SK-N-SH treated with all-trans-retinoic acid at 6 μM for 48 hours (cell line): ENCODE results near the gene FXYD2.

Experiments
- ATAC-seq: fragments of 200-7000 bp; cut with Tn5 transposase; 3 replicates; pipeline ENCODE4 v1.9.1; 2020; ENCODE audit warnings: mild to moderate bottlenecking, moderate library complexity
- CREB5 ChIP-seq: fragments of 250-450 bp; sonication (Bioruptor Pico); IDR thresholded peaks from 2 replicates; pipeline ENCODE4 v1.5.1; 2020; ENCODE audit warnings: low read depth, mild to moderate bottlenecking, moderate library complexity
- CSDC2 ChIP-seq: fragments of 250-450 bp; sonication (Bioruptor Pico); IDR thresholded peaks from 2 replicates; pipeline ENCODE4 v1.5.0; 2020; ENCODE audit warnings: mild to moderate bottlenecking, moderate library complexity
- ESRRG ChIP-seq: fragments of 250-450 bp; sonication (Bioruptor Pico); IDR thresholded peaks from 2 replicates; pipeline ENCODE4 v1.6.1; 2021; ENCODE audit warnings: mild to moderate bottlenecking
- GLIS3 ChIP-seq: fragments of 250-450 bp; sonication (Bioruptor Pico); IDR thresholded peaks from 2 replicates; pipeline ENCODE4 v1.5.0; 2020; ENCODE audit warnings: mild to moderate bottlenecking, moderate library complexity
- ISL1 ChIP-seq: fragments of 250-450 bp; sonication (Bioruptor Pico); IDR thresholded peaks from 2 replicates; pipeline ENCODE4 v2.1.2; 2022; ENCODE audit warnings: mild to moderate bottlenecking, moderate library complexity
- OSR1 ChIP-seq: fragments of 250-450 bp; sonication (Bioruptor Pico); IDR thresholded peaks from 2 replicates; pipeline ENCODE4 v1.8.0; 2022; ENCODE audit warnings: moderate library complexity, mild to moderate bottlenecking, inconsistent platforms
- POU6F1 ChIP-seq: fragments of 250-450 bp; sonication (Bioruptor Pico); IDR thresholded peaks from 2 replicates; pipeline ENCODE4 v1.8.0; 2021; ENCODE audit warnings: low read depth, mild to moderate bottlenecking, moderate library complexity, borderline replicate concordance
- PPARA ChIP-seq: fragments of 250-450 bp; sonication (Bioruptor Pico); IDR thresholded peaks from 2 replicates; pipeline ENCODE4 v1.5.0; 2020; ENCODE audit warnings: mild to moderate bottlenecking, borderline replicate concordance
- RARB ChIP-seq: fragments of 250-450 bp; sonication (Bioruptor Pico); IDR thresholded peaks from 2 replicates; pipeline ENCODE4 v1.8.0; 2021; ENCODE audit warnings: mild to moderate bottlenecking, moderate library complexity
- SNAI2 ChIP-seq: fragments of 250-450 bp; sonication (Bioruptor Pico); IDR thresholded peaks from 2 replicates; pipeline ENCODE4 v1.5.0; 2020; ENCODE audit warnings: mild to moderate bottlenecking, moderate library complexity
- ZC3H10 ChIP-seq: fragments of 250-450 bp; sonication (Bioruptor Pico); IDR thresholded peaks from 2 replicates; pipeline ENCODE4 v1.5.1; 2021; ENCODE audit warnings: mild to moderate bottlenecking, moderate library complexity
- ZFP3 ChIP-seq: fragments of 250-450 bp; sonication (Bioruptor Pico); IDR thresholded peaks from 2 replicates; pipeline ENCODE4 v1.5.0; 2020; ENCODE audit warnings: mild to moderate bottlenecking, moderate library complexity
- ZFP30 ChIP-seq: fragments of 450-650 bp; formaldehyde crosslinking; IDR thresholded peaks from 2 replicates; pipeline ENCODE4 v1.5.0; 2022; ENCODE audit warnings: mild to moderate bottlenecking, moderate library complexity
- ZNF565 ChIP-seq: fragments of 450-650 bp; formaldehyde crosslinking; conservative IDR thresholded peaks from 2 replicates; pipeline ENCODE4 v1.5.0; 2020; ENCODE audit warnings: low read depth, mild to moderate bottlenecking, moderate library complexity
- ZNF8 ChIP-seq: fragments of 450-650 bp; formaldehyde crosslinking; IDR thresholded peaks from 2 replicates; pipeline ENCODE4 v1.5.0; 2020; ENCODE audit warnings: mild to moderate bottlenecking, moderate library complexity
- TF ChIP-seq, protein P1 (sequence below): fragments of 250-450 bp; sonication (Bioruptor Pico); IDR thresholded peaks from 2 replicates; pipeline ENCODE4 v1.8.0; 2020; ENCODE audit warnings: mild to moderate bottlenecking, moderate library complexity, borderline replicate concordance
- TF ChIP-seq, protein P2 (sequence below): fragments of 250-450 bp; sonication (Bioruptor Pico); IDR thresholded peaks from 2 replicates; pipeline ENCODE4 v1.5.1; 2021; ENCODE audit warnings: mild to moderate bottlenecking, moderate library complexity
- TF ChIP-seq, protein P3 (sequence below): fragments of 250-450 bp; sonication (Bioruptor Pico); IDR thresholded peaks from 2 replicates; pipeline ENCODE4 v1.5.0; 2020; ENCODE audit warnings: mild to moderate bottlenecking, moderate library complexity

The FXYD2 gene

GRCh38 chr11:117859488-117860112 is 35.1 kb upstream of the FXYD2 start (continued):
- TF ChIP-seq POU6F1 (CRISPR knock-in tag) = no peak

GRCh38 chr11:117859061-117859460 is 34.5 kb upstream of the FXYD2 start:
- no peak for TF ChIP-seq GLIS3
- TF ChIP-seq, protein P1, sequence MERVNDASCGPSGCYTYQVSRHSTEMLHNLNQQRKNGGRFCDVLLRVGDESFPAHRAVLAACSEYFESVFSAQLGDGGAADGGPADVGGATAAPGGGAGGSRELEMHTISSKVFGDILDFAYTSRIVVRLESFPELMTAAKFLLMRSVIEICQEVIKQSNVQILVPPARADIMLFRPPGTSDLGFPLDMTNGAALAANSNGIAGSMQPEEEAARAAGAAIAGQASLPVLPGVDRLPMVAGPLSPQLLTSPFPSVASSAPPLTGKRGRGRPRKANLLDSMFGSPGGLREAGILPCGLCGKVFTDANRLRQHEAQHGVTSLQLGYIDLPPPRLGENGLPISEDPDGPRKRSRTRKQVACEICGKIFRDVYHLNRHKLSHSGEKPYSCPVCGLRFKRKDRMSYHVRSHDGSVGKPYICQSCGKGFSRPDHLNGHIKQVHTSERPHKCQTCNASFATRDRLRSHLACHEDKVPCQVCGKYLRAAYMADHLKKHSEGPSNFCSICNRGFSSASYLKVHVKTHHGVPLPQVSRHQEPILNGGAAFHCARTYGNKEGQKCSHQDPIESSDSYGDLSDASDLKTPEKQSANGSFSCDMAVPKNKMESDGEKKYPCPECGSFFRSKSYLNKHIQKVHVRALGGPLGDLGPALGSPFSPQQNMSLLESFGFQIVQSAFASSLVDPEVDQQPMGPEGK (CRISPR knock-in tag) = no peak
- TF ChIP-seq ZFP30 (CRISPR knock-in tag) = no peak
- no peak for TF ChIP-seq ZFP3 (CRISPR knock-in tag)
- no peak for TF ChIP-seq SNAI2 (CRISPR knock-in tag)
- TF ChIP-seq ESRRG (CRISPR knock-in tag) = no peak
- TF ChIP-seq OSR1 = no peak
- TF ChIP-seq ISL1 (CRISPR knock-in tag) = no peak
- no peak for TF ChIP-seq CSDC2 (CRISPR knock-in tag)
- TF ChIP-seq, protein P2, sequence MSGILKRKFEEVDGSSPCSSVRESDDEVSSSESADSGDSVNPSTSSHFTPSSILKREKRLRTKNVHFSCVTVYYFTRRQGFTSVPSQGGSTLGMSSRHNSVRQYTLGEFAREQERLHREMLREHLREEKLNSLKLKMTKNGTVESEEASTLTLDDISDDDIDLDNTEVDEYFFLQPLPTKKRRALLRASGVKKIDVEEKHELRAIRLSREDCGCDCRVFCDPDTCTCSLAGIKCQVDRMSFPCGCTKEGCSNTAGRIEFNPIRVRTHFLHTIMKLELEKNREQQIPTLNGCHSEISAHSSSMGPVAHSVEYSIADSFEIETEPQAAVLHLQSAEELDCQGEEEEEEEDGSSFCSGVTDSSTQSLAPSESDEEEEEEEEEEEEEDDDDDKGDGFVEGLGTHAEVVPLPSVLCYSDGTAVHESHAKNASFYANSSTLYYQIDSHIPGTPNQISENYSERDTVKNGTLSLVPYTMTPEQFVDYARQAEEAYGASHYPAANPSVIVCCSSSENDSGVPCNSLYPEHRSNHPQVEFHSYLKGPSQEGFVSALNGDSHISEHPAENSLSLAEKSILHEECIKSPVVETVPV (CRISPR knock-in tag) = no peak
- no peak for TF ChIP-seq ZNF8
- TF ChIP-seq CREB5 (CRISPR knock-in tag) = no peak
- TF ChIP-seq ZC3H10 (CRISPR knock-in tag) = no peak
- TF ChIP-seq POU6F1 (CRISPR knock-in tag) = no peak
- TF ChIP-seq PPARA (CRISPR knock-in tag) = no peak
- TF ChIP-seq ZNF565 = no peak
- TF ChIP-seq, protein P3, sequence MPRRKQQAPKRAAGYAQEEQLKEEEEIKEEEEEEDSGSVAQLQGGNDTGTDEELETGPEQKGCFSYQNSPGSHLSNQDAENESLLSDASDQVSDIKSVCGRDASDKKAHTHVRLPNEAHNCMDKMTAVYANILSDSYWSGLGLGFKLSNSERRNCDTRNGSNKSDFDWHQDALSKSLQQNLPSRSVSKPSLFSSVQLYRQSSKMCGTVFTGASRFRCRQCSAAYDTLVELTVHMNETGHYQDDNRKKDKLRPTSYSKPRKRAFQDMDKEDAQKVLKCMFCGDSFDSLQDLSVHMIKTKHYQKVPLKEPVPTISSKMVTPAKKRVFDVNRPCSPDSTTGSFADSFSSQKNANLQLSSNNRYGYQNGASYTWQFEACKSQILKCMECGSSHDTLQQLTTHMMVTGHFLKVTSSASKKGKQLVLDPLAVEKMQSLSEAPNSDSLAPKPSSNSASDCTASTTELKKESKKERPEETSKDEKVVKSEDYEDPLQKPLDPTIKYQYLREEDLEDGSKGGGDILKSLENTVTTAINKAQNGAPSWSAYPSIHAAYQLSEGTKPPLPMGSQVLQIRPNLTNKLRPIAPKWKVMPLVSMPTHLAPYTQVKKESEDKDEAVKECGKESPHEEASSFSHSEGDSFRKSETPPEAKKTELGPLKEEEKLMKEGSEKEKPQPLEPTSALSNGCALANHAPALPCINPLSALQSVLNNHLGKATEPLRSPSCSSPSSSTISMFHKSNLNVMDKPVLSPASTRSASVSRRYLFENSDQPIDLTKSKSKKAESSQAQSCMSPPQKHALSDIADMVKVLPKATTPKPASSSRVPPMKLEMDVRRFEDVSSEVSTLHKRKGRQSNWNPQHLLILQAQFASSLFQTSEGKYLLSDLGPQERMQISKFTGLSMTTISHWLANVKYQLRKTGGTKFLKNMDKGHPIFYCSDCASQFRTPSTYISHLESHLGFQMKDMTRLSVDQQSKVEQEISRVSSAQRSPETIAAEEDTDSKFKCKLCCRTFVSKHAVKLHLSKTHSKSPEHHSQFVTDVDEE (CRISPR knock-in tag) = no peak
- no peak for TF ChIP-seq RARB (CRISPR knock-in tag)

DNA sequence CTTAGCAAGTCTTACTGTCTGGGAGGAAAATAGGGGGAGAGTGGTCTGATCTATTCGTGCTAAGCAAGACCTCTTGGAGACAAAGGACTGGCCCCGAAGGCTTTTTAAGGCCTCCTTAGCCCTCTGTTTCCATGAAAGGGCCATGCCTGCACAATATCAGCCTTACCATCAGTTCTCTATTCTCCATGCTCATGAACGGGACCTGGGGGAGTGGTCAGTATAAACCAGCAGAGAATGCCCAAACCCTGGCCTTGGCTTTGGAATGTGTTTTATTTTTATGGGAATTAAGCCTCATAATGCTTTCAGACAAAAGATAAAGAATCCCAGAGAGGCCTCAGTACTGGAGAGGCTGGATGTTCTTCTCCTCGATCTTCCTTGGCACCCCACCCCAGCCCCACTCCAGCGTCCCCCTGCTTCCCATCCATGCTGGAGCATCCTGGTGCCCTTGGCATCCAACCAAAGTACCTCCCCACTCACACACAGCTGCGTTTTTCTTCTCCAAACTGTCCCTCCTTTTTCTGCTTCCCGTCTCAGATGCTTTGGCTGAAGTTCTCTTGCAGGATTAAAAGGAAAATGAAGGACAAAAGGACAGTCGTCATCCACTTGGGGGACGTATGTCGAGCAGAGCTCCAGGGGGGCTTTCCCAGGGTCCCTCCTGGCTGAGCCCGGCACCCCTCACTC is 33.3 kb upstream of the FXYD2 start:
- ATAC-seq = no peak
- no peak for TF ChIP-seq ZFP3 (CRISPR knock-in tag)

More at GRCh38 chr11:117859061-117859460, 34.5 kb upstream of the FXYD2 start:
- no peak for ATAC-seq
